SK-N-SH treated with all-trans-retinoic acid at 6 μM for 48 hours (cell line): ENCODE data around the gene HINT3.
"Not testable (repeated sequence)": the region's sequence is repeated elsewhere in the genome, so short reads cannot be mapped to it uniquely, and the experiment has no call there.

Experiments
- ATAC-seq: fragments of 200-7000 bp; cut with Tn5 transposase; 3 replicates; pipeline ENCODE4 v1.9.1; 2020; ENCODE audit warnings: mild to moderate bottlenecking, moderate library complexity
- ARNTL ChIP-seq: fragments of 450-650 bp; formaldehyde crosslinking; IDR thresholded peaks from 2 replicates; pipeline ENCODE4 v1.5.0; 2020; ENCODE audit warnings: low read depth, mild to moderate bottlenecking, moderate library complexity, borderline replicate concordance
- BACH2 ChIP-seq: fragments of 250-450 bp; sonication (Bioruptor Pico); IDR thresholded peaks from 2 replicates; pipeline ENCODE4 v1.9.0; 2021; ENCODE audit warnings: mild to moderate bottlenecking, borderline replicate concordance
- CREB5 ChIP-seq: fragments of 250-450 bp; sonication (Bioruptor Pico); IDR thresholded peaks from 2 replicates; pipeline ENCODE4 v1.5.1; 2020; ENCODE audit warnings: low read depth, mild to moderate bottlenecking, moderate library complexity
- CSDC2 ChIP-seq: fragments of 250-450 bp; sonication (Bioruptor Pico); IDR thresholded peaks from 2 replicates; pipeline ENCODE4 v1.5.0; 2020; ENCODE audit warnings: mild to moderate bottlenecking, moderate library complexity
- CSRNP3 ChIP-seq: fragments of 250-450 bp; sonication (Bioruptor Pico); IDR thresholded peaks from 2 replicates; pipeline ENCODE4 v1.5.1; 2021; ENCODE audit warnings: mild to moderate bottlenecking, moderate library complexity
- ESRRG ChIP-seq: fragments of 250-450 bp; sonication (Bioruptor Pico); IDR thresholded peaks from 2 replicates; pipeline ENCODE4 v1.6.1; 2021; ENCODE audit warnings: mild to moderate bottlenecking
- GLIS3 ChIP-seq: fragments of 250-450 bp; sonication (Bioruptor Pico); IDR thresholded peaks from 2 replicates; pipeline ENCODE4 v1.5.0; 2020; ENCODE audit warnings: mild to moderate bottlenecking, moderate library complexity
- OSR1 ChIP-seq: fragments of 250-450 bp; sonication (Bioruptor Pico); IDR thresholded peaks from 2 replicates; pipeline ENCODE4 v1.8.0; 2022; ENCODE audit warnings: moderate library complexity, mild to moderate bottlenecking, inconsistent platforms
- POU6F1 ChIP-seq: fragments of 250-450 bp; sonication (Bioruptor Pico); IDR thresholded peaks from 2 replicates; pipeline ENCODE4 v1.8.0; 2021; ENCODE audit warnings: low read depth, mild to moderate bottlenecking, moderate library complexity, borderline replicate concordance
- RARB ChIP-seq: fragments of 250-450 bp; sonication (Bioruptor Pico); IDR thresholded peaks from 2 replicates; pipeline ENCODE4 v1.8.0; 2021; ENCODE audit warnings: mild to moderate bottlenecking, moderate library complexity
- SNAI2 ChIP-seq: fragments of 250-450 bp; sonication (Bioruptor Pico); IDR thresholded peaks from 2 replicates; pipeline ENCODE4 v1.5.0; 2020; ENCODE audit warnings: mild to moderate bottlenecking, moderate library complexity
- TCF4 ChIP-seq: fragments of 250-450 bp; sonication (Bioruptor Pico); IDR thresholded peaks from 2 replicates; pipeline ENCODE4 v1.8.0; 2021; ENCODE audit warnings: mild to moderate bottlenecking, moderate library complexity, borderline replicate concordance
- TOX ChIP-seq: fragments of 250-450 bp; sonication (Bioruptor Pico); IDR thresholded peaks from 2 replicates; pipeline ENCODE4 v1.8.0; 2021; ENCODE audit warnings: mild to moderate bottlenecking, moderate library complexity, borderline replicate concordance
- TSHZ2 ChIP-seq: fragments of 250-450 bp; sonication (Bioruptor Pico); IDR thresholded peaks from 2 replicates; pipeline ENCODE4 v1.5.0; 2020; ENCODE audit warnings: mild to moderate bottlenecking, moderate library complexity
- ZC3H10 ChIP-seq: fragments of 250-450 bp; sonication (Bioruptor Pico); IDR thresholded peaks from 2 replicates; pipeline ENCODE4 v1.5.1; 2021; ENCODE audit warnings: mild to moderate bottlenecking, moderate library complexity
- ZFP3 ChIP-seq: fragments of 250-450 bp; sonication (Bioruptor Pico); IDR thresholded peaks from 2 replicates; pipeline ENCODE4 v1.5.0; 2020; ENCODE audit warnings: mild to moderate bottlenecking, moderate library complexity
- ZFP30 ChIP-seq: fragments of 450-650 bp; formaldehyde crosslinking; IDR thresholded peaks from 2 replicates; pipeline ENCODE4 v1.5.0; 2022; ENCODE audit warnings: mild to moderate bottlenecking, moderate library complexity
- ZNF565 ChIP-seq: fragments of 450-650 bp; formaldehyde crosslinking; conservative IDR thresholded peaks from 2 replicates; pipeline ENCODE4 v1.5.0; 2020; ENCODE audit warnings: low read depth, mild to moderate bottlenecking, moderate library complexity
- ZNF70 ChIP-seq: fragments of 450-650 bp; formaldehyde crosslinking; IDR thresholded peaks from 2 replicates; pipeline ENCODE4 v1.5.0; 2020; ENCODE audit warnings: mild to moderate bottlenecking, moderate library complexity
- ZNF8 ChIP-seq: fragments of 450-650 bp; formaldehyde crosslinking; IDR thresholded peaks from 2 replicates; pipeline ENCODE4 v1.5.0; 2020; ENCODE audit warnings: mild to moderate bottlenecking, moderate library complexity

The HINT3 gene

GRCh38 chr6:126017668-126018067, 61.1 kb downstream of the HINT3 start:
- ATAC-seq = no peak
- TF ChIP-seq ZNF70 (CRISPR knock-in tag) (no peak), TSHZ2 (CRISPR knock-in tag) (no peak)

- no peak for ATAC-seq
- TF ChIP-seq CSRNP3 (CRISPR knock-in tag) = no peak
- no peak for TF ChIP-seq ZNF8 (CRISPR knock-in tag)
- no peak for TF ChIP-seq ZFP3 (CRISPR knock-in tag)
- no peak for TF ChIP-seq RARB
- TF ChIP-seq ZFP30 = no peak
- TF ChIP-seq GLIS3 (CRISPR knock-in tag) = no peak
- no peak for TF ChIP-seq CREB5 (CRISPR knock-in tag)
- no peak for TF ChIP-seq TSHZ2 (CRISPR knock-in tag)
- TF ChIP-seq SNAI2 = no peak
- TF ChIP-seq TCF4 = no peak
- TF ChIP-seq POU6F1 (CRISPR knock-in tag) = no peak
- TF ChIP-seq OSR1 (CRISPR knock-in tag) = no peak
- no peak for TF ChIP-seq CSDC2 (CRISPR knock-in tag)
- TF ChIP-seq ARNTL (CRISPR knock-in tag) = no peak
- no peak for TF ChIP-seq ZNF565 (CRISPR knock-in tag)
- TF ChIP-seq ESRRG (CRISPR knock-in tag) = no peak
- no peak for TF ChIP-seq ZNF70 (CRISPR knock-in tag)
Observed at GRCh38 chr6:126020305-126021050, 63.9 kb downstream of the HINT3 start.

- ATAC-seq = not testable (repeated sequence)
Observed at GRCh38 chr6:126023474-126023873, 66.9 kb downstream of the HINT3 start.

- no peak for TF ChIP-seq RARB
- no peak for TF ChIP-seq OSR1 (CRISPR knock-in tag)
- TF ChIP-seq GLIS3 (CRISPR knock-in tag) = no peak
- TF ChIP-seq CREB5 (CRISPR knock-in tag) = no peak
- TF ChIP-seq POU6F1 (CRISPR knock-in tag) = no peak
- TF ChIP-seq ZC3H10 (CRISPR knock-in tag) = no peak
- no peak for TF ChIP-seq TOX (CRISPR knock-in tag)
- TF ChIP-seq ZFP30 = no peak
- no peak for TF ChIP-seq ESRRG (CRISPR knock-in tag)
- no peak for TF ChIP-seq ARNTL (CRISPR knock-in tag)
- no peak for TF ChIP-seq BACH2 (CRISPR knock-in tag)
- TF ChIP-seq CSRNP3 (CRISPR knock-in tag) = no peak
- no peak for ATAC-seq
Observed at GRCh38 chr6:126026001-126026400, 69.4 kb downstream of the HINT3 start.
